ENCODE data around the gene PALLD.

DNA sequence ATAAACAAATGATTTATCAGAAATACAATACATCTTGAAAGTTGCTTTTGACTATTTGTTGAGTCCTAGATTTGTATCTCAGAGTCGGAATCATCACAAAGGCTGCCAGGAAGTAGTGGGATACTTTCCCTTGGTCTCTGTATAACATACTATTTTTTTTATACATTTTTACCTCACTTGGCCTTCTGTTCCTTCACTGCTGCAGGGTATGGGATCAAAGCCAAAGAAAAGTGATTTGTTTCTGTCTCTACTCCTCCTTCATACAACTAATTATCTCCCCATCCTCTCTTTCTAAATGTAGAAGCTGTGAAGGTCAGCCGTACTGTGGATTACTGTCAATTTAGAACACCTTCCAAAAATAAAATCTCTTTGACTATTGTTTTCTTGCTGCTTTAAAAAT, 24.9 kb downstream of the PALLD start:
- TF ChIP-seq, protein P1, sequence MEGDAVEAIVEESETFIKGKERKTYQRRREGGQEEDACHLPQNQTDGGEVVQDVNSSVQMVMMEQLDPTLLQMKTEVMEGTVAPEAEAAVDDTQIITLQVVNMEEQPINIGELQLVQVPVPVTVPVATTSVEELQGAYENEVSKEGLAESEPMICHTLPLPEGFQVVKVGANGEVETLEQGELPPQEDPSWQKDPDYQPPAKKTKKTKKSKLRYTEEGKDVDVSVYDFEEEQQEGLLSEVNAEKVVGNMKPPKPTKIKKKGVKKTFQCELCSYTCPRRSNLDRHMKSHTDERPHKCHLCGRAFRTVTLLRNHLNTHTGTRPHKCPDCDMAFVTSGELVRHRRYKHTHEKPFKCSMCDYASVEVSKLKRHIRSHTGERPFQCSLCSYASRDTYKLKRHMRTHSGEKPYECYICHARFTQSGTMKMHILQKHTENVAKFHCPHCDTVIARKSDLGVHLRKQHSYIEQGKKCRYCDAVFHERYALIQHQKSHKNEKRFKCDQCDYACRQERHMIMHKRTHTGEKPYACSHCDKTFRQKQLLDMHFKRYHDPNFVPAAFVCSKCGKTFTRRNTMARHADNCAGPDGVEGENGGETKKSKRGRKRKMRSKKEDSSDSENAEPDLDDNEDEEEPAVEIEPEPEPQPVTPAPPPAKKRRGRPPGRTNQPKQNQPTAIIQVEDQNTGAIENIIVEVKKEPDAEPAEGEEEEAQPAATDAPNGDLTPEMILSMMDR (IDR thresholded peaks at IDR 0.05; ENCODE audit: low read depth, low read length): no peak
- no peak for TF ChIP-seq MAX (IDR thresholded peaks at IDR 0.05; ENCODE audit: low read depth, low read length)
- TF ChIP-seq POLR2A (IDR thresholded peaks at IDR 0.05; ENCODE audit: extremely low read depth, insufficient read length): no peak
- TF ChIP-seq MYC (IDR thresholded peaks at IDR 0.05; ENCODE audit: low read depth, low read length): no peak
